ENCODE measurements around the gene IFT80.

GRCh38 chr3:160253298-160253697 is 145.7 kb downstream of the IFT80 start:
- no peak for TF ChIP-seq CTCF (IDR thresholded peaks at IDR 0.05; ENCODE audit: insufficient read depth, low read length, poor library complexity, severe bottlenecking)
- TF ChIP-seq EZH2phosphoT487 (conservative IDR thresholded peaks at IDR 0.05; ENCODE audit: low read length), result no peak
